ENCODE measurements around the gene KLHL29.

Gene KLHL29

DNA sequence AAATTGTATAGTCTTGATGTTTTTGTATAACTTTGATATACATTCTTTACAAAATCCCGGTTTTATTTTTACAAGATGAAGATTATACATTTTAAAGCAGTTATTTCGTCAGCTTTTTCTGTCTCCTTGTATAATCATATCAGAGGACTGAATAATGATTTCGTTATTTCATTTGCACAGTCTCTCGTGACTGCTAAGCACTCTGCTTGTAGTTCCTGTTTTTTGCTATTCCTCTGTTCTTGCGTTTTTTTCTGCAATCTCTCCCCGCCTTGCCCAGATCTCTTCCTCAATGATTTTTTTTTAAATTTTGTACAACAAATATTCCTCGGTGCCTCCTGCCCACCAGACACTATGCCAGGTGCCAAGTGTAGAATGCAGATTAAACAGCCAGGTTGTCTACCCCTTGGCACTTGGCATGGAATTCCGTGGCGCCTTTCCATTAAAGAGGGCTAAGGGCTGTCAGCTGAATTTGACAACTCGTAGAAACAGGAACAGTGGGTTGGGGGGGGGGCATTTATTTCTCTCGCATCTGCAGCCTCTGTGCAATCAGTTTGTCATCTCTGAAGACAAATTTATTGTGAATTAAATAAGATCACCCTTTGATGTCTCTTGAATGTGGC is 69.6 kb downstream of the KLHL29 start:
- FAIRE-seq = no peak
- TF ChIP-seq, protein P1, sequence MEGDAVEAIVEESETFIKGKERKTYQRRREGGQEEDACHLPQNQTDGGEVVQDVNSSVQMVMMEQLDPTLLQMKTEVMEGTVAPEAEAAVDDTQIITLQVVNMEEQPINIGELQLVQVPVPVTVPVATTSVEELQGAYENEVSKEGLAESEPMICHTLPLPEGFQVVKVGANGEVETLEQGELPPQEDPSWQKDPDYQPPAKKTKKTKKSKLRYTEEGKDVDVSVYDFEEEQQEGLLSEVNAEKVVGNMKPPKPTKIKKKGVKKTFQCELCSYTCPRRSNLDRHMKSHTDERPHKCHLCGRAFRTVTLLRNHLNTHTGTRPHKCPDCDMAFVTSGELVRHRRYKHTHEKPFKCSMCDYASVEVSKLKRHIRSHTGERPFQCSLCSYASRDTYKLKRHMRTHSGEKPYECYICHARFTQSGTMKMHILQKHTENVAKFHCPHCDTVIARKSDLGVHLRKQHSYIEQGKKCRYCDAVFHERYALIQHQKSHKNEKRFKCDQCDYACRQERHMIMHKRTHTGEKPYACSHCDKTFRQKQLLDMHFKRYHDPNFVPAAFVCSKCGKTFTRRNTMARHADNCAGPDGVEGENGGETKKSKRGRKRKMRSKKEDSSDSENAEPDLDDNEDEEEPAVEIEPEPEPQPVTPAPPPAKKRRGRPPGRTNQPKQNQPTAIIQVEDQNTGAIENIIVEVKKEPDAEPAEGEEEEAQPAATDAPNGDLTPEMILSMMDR (IDR thresholded peaks at IDR 0.05; ENCODE audit: insufficient read depth, missing control alignments) = no peak
- no peak for DNase-seq (ENCODE audit: insufficient read length, low spot score)

DNA sequence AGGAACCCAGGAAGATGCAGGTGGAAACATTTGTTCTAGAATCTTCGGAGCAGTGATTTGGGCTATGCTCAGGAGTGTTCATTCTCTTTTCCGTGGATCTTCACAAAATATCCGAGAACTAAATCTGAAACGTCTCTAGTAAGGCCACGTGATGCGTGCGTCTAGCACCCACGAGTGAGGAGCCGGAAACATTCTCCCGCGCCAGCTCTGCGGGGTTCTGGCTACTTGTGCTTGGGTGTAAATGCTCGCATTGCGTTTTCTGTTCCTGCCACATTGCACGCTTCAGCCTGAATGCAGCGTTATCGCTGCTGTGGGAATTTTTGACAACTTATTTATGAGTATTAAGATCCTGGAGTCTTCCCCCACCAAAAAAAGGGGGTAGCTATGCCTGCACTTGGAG is 71.4 kb downstream of the KLHL29 start:
- no peak for DNase-seq (ENCODE audit: insufficient read length, low spot score)

DNA sequence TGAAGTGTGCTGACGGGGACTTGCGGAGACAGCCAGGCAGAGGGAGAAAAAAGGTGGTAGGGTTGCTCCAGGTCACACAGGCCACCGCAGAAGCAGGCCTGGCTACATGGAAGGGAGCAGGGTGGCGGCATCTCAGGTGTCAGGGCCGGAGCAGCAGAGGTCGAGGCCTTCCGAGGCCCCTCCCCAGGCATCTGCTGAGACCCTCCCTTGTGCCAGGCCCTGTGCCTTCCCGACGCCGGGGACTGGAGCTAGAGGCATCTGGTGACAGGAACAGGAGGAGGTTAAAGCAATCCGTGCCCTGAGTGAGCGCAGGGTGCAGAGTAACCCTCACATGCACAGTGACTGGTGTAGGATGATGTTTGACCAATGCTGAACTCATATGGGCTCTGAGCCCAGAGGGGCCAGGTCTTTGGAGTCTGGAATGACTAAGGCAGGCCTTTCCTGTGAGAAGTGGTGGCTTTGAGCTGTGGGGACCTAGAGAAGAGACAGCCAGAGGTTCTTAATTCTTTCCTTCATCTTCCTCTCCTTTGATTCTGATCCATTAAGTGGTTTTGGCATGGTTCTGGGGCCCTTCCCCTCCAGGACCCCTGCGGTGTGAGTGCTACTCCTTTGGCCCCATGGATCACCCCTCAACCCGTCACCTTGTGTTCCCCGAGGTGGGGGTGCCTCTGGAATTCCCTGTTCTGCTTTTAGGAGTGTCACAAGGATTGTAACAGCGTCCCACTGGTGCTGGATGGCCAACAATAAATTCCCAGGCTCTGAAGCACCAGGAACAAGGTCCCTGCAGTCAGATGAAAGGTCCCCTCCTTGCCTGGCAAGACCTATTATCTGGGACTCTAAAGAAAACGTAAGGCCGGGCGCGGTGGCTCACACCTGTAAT is 72.1 kb downstream of the KLHL29 start:
- no peak for DNase-seq (ENCODE audit: insufficient read length, low spot score)
- FAIRE-seq = no peak
- TF ChIP-seq, protein P1 (IDR thresholded peaks at IDR 0.05; ENCODE audit: insufficient read depth, missing control alignments) = no peak

More for the DNA sequence above, 71.4 kb downstream of the KLHL29 start:
- FAIRE-seq = no peak
- TF ChIP-seq, protein P1 (IDR thresholded peaks at IDR 0.05; ENCODE audit: insufficient read depth, missing control alignments) = no peak

DNA sequence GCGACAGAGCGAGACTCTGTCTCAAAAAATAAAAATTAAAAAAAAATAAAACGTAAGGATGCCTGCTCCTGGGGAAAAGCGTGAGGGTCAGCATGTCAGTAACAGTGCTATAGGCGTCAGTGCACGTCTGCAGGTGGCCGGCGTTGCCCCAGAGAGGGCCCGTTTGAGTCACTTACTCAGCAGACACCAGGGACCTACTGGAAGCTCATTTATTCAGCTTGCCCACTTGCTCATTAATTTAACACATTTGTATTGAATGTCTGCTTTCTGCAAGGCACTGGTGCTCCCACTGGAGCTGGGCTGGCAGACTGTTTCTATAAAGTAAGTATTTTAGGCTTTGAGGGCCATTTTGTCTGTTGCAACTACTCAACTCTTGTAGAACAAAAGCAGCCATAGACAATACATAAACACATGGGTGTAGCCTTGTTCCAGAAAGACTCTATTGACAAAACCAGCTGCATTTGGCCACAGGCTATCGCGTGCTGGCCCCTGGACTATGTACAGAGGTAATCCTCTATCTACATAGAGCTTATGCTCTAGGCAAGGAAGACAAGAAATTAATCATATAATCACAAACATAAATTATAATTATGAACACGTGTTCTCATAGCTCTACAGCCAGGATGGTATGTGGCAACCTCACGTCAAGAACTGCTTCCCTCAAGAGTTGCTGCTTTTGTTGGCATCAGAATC is 73.2 kb downstream of the KLHL29 start:
- TF ChIP-seq, protein P1 (IDR thresholded peaks at IDR 0.05; ENCODE audit: insufficient read depth, missing control alignments) = no peak
- no peak for DNase-seq (ENCODE audit: insufficient read length, low spot score)

DNA sequence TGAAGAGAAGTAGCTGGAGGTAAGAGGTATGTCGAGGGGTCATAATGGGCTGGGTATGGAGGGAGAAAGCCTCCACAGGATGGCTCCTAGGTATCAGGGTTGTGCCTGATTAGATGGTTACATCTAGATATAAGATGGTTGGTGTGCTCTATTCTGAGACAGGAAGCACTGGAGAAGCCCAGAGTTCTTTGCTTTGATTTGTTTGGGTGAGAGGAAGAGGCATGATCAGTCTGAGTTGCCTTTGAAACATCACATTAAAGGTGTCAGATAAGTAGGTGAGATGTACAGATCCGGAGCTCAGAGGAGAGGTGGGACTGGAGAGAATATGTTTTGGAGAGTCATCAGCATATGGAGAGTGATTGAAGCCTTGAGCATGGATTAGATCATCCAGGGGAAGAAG is 74.1 kb downstream of the KLHL29 start:
- DNase-seq (ENCODE audit: insufficient read length, low spot score) (no peak), FAIRE-seq (no peak)
- TF ChIP-seq, protein P1 (IDR thresholded peaks at IDR 0.05; ENCODE audit: insufficient read depth, missing control alignments) = no peak

More for the DNA sequence above, 73.2 kb downstream of the KLHL29 start:
- FAIRE-seq = no peak

DNA sequence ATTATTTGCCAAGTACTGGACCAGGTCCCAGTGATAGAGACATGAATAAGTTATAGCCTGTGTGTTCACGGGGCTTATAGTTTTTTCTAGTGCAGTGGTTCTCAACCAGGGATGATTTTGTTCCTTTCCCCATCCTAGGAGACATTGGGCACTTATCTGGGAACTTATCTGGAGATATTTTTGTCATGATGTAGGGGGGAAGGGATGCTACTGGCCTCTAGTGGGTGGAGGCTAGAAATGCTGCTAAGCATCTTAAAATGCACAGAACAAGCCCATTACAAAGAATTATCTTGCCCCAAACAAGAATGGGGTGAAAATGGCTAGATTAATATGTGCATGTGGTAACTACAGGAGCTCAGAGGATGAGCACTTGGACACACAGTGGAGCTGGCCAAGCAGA is 75.2 kb downstream of the KLHL29 start:
- TF ChIP-seq, protein P1 (IDR thresholded peaks at IDR 0.05; ENCODE audit: insufficient read depth, missing control alignments) = peak; percentile 39
- no peak for FAIRE-seq
- DNase-seq (ENCODE audit: insufficient read length, low spot score) = no peak

Measured in D721Med (cell line).